ENCODE results near the gene CCDC82. TPM values are rescaled to one million over a fixed set of nuclear protein-coding genes. Genes with fewer than 3 reads are reported as not detected.

CCDC82 gene
- total and polyA plus RNA-seq, 2 donors (not counting 1 experiment from before 2014, with no cell fraction given): 12.9 to 34.1 TPM

- no peak overlapping the region for H3K27ac Mint-ChIP-seq
- no CpG with 5 or more reads among the region's 1 CpG for WGBS (ENCODE audit: insufficient coverage)
- H3K9me3 Mint-ChIP-seq (ENCODE audit: insufficient read depth): peaks cover 4% of the 10 kb centered on the region
- no peak overlapping the region for H3K4me3 Mint-ChIP-seq
- ChIA-PET CTCF (interaction anchor here (0.8 to 1.4 kb wide), 2 partner anchors 23 to 311 kb away, joined by 3 to 8 read pairs; partner anchors contain the start of gene MAML2), POLR2A (no interaction called here)
- Histone ChIP-seq H3K36me3 (replicated peaks in 1 of 2; ENCODE audit: control extremely low read depth in 1 of 2, control insufficient read depth in 1 of 2, extremely low read depth in 1 of 2, insufficient read depth in 2 of 2, low read length in 1 of 2) (peaks cover 20 to 21% of the 10 kb centered on the region in 2 experiments), H3K27ac (ENCODE audit: low read length in 2 of 2) (no peak overlapping the region), H3K4me1 (ENCODE audit: control insufficient read depth in 2 of 2, insufficient read depth in 2 of 2, low read length in 2 of 2) (peaks cover 10% of the 10 kb centered on the region in 2 donors), H3K9ac (ENCODE audit: low read length) (no peak overlapping the region), H2AFZ (ENCODE audit: insufficient read depth, low read depth, low read length, poor library complexity, severe bottlenecking) (no peak overlapping the region), H3K9me3 (ENCODE audit: control extremely low read depth in 1 of 3, control insufficient read depth in 2 of 3, insufficient read depth in 1 of 3, low read length in 2 of 3) (peaks cover 0 to 7% (median 0%) of the 10 kb centered on the region in 3 donors), H3K79me2 (ENCODE audit: control insufficient read depth, insufficient read depth, low read length) (no peaks in the 10 kb centered on the region), H3K4me2 (replicated peaks; ENCODE audit: low read depth, low read length, poor library complexity, severe bottlenecking) (no peak overlapping the region), H4K20me1 (ENCODE audit: control insufficient read depth, insufficient read depth, low read length, poor library complexity, severe bottlenecking) (no peaks in the 10 kb centered on the region), H3K4me3 (ENCODE audit: control extremely low read depth in 1 of 5, extremely low read depth in 1 of 5, insufficient read depth in 1 of 5, low read depth in 2 of 5, low read length in 4 of 5) (no peak overlapping the region), H3K27me3 (replicated peaks in 1 of 4; ENCODE audit: control extremely low read depth in 1 of 4, control insufficient read depth in 3 of 4, insufficient read depth in 4 of 4, low read length in 3 of 4) (no peaks in the 10 kb centered on the region)
- TF ChIP-seq CTCF (IDR thresholded peaks at IDR 0.05) (no peak), EZH2 (IDR thresholded peaks at IDR 0.05; ENCODE audit: borderline replicate concordance, insufficient read depth, low read depth, low read length, poor library complexity, severe bottlenecking) (no peak)
- H3K27me3 Mint-ChIP-seq: no peaks in the 10 kb centered on the region
- ATAC-seq (ENCODE audit: low read depth): no peak
- H3K4me1 Mint-ChIP-seq: peaks cover 8% of the 10 kb centered on the region
- no peak for DNase-seq
- intact Hi-C loops (cut with micrococcal nuclease): no loop called here
Measured at GRCh38 chr11:96366024-96366423, 23.7 kb downstream of the CCDC82 start.

GRCh38 chr11:96365493-96365892 lies 24.2 kb downstream of the CCDC82 start:
- H3K4me3 ChIP-seq (ENCODE audit: control extremely low read depth in 1 of 5, extremely low read depth in 1 of 5, insufficient read depth in 1 of 5, low read depth in 2 of 5, low read length in 4 of 5): no peak overlapping the region
- H4K20me1 ChIP-seq (ENCODE audit: control insufficient read depth, insufficient read depth, low read length, poor library complexity, severe bottlenecking): no peaks in the 10 kb centered on the region
- H3K27me3 ChIP-seq (replicated peaks in 1 of 4; ENCODE audit: control extremely low read depth in 1 of 4, control insufficient read depth in 3 of 4, insufficient read depth in 4 of 4, low read length in 3 of 4): no peaks in the 10 kb centered on the region
- ATAC-seq (ENCODE audit: low read depth): no peak
- no peak overlapping the region for H3K4me3 Mint-ChIP-seq
- H3K9ac ChIP-seq (ENCODE audit: low read length): no peak overlapping the region
- H3K27ac ChIP-seq (ENCODE audit: low read length in 2 of 2): no peak overlapping the region
- H3K9me3 ChIP-seq (ENCODE audit: control extremely low read depth in 1 of 3, control insufficient read depth in 2 of 3, insufficient read depth in 1 of 3, low read length in 2 of 3): peaks cover 0 to 7% (median 0%) of the 10 kb centered on the region in 3 donors
- intact Hi-C loops (cut with micrococcal nuclease): no loop called here
- WGBS (ENCODE audit: insufficient coverage): no CpG with 5 or more reads among the region's 1 CpG
- H3K27ac Mint-ChIP-seq: no peak overlapping the region
- H3K36me3 ChIP-seq (replicated peaks in 1 of 2; ENCODE audit: control extremely low read depth in 1 of 2, control insufficient read depth in 1 of 2, extremely low read depth in 1 of 2, insufficient read depth in 2 of 2, low read length in 1 of 2): peaks cover 20 to 21% of the 10 kb centered on the region in 2 experiments
- CTCF ChIA-PET: interaction anchor here (0.8 to 1.4 kb wide), 2 partner anchors 23 to 310 kb away, joined by 3 to 8 read pairs; partner anchors contain the start of gene MAML2
- no peak overlapping the region for H3K4me2 ChIP-seq (replicated peaks; ENCODE audit: low read depth, low read length, poor library complexity, severe bottlenecking)
- peaks cover 10% of the 10 kb centered on the region in 2 donors for H3K4me1 ChIP-seq (ENCODE audit: control insufficient read depth in 2 of 2, insufficient read depth in 2 of 2, low read length in 2 of 2)
- no peaks in the 10 kb centered on the region for H3K79me2 ChIP-seq (ENCODE audit: control insufficient read depth, insufficient read depth, low read length)
- H3K4me1 Mint-ChIP-seq: peaks cover 8% of the 10 kb centered on the region
- DNase-seq: no peak
- no peak for TF ChIP-seq CTCF (IDR thresholded peaks at IDR 0.05)
- no peak for TF ChIP-seq EZH2 (IDR thresholded peaks at IDR 0.05; ENCODE audit: borderline replicate concordance, insufficient read depth, low read depth, low read length, poor library complexity, severe bottlenecking)
- POLR2A ChIA-PET: no interaction called here
- peaks cover 4% of the 10 kb centered on the region for H3K9me3 Mint-ChIP-seq (ENCODE audit: insufficient read depth)
- no peak overlapping the region for H2AFZ ChIP-seq (ENCODE audit: insufficient read depth, low read depth, low read length, poor library complexity, severe bottlenecking)
- H3K27me3 Mint-ChIP-seq: no peaks in the 10 kb centered on the region

Data from B cell (primary cell).